Measurements from ENCODE around the gene SLC5A1.
"Not testable (repeated sequence)": the region's sequence is repeated elsewhere in the genome, so short reads cannot be mapped to it uniquely, and the experiment has no call there.

DNA sequence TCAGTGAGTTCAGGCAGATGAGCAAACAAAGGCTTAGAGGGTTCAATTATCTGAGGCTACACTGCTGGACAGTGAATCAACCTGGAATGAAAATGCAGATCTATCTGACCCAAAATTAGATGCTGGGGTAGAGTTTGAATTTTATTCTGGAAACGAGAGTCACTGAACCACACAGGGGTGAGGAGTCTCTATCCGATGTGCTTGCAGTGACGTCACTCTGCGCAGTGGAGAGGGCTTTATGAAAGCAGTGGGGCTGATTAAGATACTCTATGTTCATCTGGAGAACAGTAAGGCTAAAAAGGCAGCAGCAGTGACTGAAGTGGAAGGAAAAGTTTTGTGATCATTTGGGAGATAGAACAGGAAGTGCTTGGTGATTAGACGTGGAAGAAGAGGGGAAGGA is 117.3 kb downstream of the SLC5A1 start:
- not testable (repeated sequence) for TF ChIP-seq ZNF331 (CRISPR knock-in tag; IDR thresholded peaks at IDR 0.05; ENCODE audit: low read depth); EZH2phosphoT487 (IDR thresholded peaks at IDR 0.05; ENCODE audit: unreplicated experiment); ZNF114 (CRISPR knock-in tag; IDR thresholded peaks at IDR 0.05); POLR2AphosphoS5 (IDR thresholded peaks at IDR 0.05; ENCODE audit: low read depth); JUNB (IDR thresholded peaks at IDR 0.05; ENCODE audit: unreplicated experiment); CREB1 (CRISPR knock-in tag; IDR thresholded peaks at IDR 0.05; ENCODE audit: low read depth)
- TF ChIP-seq, protein P1, sequence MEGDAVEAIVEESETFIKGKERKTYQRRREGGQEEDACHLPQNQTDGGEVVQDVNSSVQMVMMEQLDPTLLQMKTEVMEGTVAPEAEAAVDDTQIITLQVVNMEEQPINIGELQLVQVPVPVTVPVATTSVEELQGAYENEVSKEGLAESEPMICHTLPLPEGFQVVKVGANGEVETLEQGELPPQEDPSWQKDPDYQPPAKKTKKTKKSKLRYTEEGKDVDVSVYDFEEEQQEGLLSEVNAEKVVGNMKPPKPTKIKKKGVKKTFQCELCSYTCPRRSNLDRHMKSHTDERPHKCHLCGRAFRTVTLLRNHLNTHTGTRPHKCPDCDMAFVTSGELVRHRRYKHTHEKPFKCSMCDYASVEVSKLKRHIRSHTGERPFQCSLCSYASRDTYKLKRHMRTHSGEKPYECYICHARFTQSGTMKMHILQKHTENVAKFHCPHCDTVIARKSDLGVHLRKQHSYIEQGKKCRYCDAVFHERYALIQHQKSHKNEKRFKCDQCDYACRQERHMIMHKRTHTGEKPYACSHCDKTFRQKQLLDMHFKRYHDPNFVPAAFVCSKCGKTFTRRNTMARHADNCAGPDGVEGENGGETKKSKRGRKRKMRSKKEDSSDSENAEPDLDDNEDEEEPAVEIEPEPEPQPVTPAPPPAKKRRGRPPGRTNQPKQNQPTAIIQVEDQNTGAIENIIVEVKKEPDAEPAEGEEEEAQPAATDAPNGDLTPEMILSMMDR (conservative IDR thresholded peaks at IDR 0.05; ENCODE audit: low read depth in 2 of 2) = not testable (repeated sequence)
- TF ChIP-seq, protein P2, sequence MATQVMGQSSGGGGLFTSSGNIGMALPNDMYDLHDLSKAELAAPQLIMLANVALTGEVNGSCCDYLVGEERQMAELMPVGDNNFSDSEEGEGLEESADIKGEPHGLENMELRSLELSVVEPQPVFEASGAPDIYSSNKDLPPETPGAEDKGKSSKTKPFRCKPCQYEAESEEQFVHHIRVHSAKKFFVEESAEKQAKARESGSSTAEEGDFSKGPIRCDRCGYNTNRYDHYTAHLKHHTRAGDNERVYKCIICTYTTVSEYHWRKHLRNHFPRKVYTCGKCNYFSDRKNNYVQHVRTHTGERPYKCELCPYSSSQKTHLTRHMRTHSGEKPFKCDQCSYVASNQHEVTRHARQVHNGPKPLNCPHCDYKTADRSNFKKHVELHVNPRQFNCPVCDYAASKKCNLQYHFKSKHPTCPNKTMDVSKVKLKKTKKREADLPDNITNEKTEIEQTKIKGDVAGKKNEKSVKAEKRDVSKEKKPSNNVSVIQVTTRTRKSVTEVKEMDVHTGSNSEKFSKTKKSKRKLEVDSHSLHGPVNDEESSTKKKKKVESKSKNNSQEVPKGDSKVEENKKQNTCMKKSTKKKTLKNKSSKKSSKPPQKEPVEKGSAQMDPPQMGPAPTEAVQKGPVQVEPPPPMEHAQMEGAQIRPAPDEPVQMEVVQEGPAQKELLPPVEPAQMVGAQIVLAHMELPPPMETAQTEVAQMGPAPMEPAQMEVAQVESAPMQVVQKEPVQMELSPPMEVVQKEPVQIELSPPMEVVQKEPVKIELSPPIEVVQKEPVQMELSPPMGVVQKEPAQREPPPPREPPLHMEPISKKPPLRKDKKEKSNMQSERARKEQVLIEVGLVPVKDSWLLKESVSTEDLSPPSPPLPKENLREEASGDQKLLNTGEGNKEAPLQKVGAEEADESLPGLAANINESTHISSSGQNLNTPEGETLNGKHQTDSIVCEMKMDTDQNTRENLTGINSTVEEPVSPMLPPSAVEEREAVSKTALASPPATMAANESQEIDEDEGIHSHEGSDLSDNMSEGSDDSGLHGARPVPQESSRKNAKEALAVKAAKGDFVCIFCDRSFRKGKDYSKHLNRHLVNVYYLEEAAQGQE (IDR thresholded peaks at IDR 0.05; ENCODE audit: unreplicated experiment) = not testable (repeated sequence)

Measured in GM23338 (cell line).